EL (cell line): Measurements from ENCODE around the gene IL1RAPL2.
"Not testable (repeated sequence)": the region's sequence is repeated elsewhere in the genome, so short reads cannot be mapped to it uniquely, and the experiment has no call there.

ENCODE experiments used
- DNase-seq: peaks from one replicate; pipeline ENCODE4 v3.0.0-alpha.2; 2016

IL1RAPL2 gene

DNA sequence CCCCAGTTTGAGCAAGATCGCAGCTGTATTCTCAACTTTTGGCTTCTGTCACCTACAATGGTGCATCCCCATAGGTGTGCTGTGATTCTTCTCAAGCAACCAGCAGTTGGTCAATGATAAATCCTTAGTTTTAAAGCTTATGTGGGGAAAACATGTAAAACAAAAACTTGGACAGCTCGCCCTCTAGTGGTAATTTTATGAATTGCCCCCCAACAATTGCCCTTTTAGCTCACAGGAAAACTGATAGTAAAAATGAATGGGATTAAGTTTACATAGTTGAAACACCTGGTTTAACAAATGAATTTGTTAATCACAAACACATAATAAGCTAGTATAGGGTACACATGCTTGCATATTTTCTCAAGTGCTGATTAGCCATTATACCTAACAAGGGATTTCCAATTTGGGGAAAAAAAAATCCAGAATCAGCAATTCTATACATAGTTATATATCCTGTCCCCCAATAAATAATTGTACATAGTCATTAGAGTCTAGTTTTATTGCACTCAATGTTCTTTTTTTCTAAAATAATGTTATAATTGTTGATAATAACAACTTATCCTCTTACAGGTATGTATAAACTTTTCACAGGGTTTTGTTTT lies 624.4 kb downstream of the IL1RAPL2 start:
- peak; percentile 1 for DNase-seq

DNA sequence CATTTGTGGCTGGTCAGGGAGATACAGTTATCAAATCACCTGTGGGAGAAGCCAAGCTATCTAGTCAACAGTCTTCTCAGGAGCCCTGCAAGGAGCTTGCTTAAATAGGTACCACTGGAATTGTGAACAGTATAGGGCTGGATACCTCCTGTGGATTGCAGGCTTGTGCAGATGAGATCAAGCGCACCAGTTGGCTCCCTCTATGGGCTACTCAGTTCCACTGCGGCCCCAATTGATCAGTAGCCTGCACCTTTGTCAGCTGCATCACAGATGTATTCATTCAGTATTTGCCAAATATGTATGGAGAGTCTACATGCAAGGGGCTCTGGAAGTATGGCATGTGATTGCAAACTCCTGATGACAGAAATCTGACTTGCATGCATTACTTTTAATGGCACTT lies 625.9 kb downstream of the IL1RAPL2 start:
- DNase-seq: no peak

DNA sequence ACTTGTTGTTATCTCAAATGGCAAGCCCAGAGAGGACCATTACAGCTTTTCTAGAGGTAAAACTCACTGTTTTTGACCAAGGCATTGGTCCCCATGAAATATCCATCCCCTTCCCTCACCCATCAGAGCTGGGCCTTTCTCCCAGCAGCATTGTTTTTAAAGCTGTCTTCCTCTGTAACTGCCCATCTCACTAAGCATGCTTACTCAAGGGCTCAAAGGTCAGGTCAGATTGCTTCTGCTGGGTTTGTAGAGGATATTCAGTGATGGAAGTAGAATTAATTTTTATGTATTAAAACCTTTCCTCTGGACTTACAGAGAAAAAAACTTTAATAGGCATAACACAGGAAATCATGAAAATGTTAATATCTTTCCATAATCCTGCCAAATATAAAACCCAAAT lies 643.4 kb downstream of the IL1RAPL2 start:
- DNase-seq: no peak

DNA sequence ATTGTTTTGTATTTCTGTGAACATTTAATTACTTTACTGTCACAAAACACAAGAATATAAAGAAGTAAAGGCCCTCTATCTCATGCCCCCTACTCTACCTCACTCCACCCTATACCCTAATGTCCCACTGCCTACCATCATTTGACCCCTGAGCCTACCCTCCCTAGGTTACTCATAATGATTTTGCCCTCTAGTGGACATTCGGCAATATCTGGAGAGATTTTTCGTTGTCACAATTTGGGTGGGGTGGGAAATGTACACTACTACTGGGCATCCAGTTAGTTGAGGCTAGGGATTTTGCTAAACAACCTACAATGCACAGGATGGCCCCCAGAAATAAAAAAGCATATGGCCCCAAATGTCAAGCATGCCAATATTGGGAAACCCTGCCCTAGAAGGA lies 644.3 kb downstream of the IL1RAPL2 start:
- DNase-seq: no peak

DNA sequence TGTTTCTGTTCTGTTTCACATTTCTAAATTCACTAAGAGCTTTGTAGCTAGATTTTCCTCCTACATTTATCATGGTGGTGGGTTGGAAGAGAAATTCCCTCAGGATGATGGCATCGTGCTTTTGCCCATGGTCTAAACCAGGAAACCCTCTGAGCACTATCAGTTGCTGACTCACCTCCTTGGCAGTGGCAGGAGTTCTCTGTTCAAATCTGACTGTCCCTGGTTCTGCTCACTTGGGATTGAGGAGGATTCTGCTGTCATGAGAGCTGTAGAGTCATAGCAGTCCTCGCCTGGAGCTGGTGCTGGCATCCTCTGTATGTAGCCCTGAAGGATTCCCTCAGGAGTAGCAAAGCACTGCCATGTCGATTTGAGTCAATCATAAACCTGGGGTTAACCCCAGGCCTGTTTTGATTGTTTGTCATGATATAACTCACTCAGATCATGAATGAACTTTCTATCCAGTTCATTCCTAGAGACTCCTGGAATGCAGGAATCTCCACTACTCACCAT lies 645.1 kb downstream of the IL1RAPL2 start:
- DNase-seq: no peak

DNA sequence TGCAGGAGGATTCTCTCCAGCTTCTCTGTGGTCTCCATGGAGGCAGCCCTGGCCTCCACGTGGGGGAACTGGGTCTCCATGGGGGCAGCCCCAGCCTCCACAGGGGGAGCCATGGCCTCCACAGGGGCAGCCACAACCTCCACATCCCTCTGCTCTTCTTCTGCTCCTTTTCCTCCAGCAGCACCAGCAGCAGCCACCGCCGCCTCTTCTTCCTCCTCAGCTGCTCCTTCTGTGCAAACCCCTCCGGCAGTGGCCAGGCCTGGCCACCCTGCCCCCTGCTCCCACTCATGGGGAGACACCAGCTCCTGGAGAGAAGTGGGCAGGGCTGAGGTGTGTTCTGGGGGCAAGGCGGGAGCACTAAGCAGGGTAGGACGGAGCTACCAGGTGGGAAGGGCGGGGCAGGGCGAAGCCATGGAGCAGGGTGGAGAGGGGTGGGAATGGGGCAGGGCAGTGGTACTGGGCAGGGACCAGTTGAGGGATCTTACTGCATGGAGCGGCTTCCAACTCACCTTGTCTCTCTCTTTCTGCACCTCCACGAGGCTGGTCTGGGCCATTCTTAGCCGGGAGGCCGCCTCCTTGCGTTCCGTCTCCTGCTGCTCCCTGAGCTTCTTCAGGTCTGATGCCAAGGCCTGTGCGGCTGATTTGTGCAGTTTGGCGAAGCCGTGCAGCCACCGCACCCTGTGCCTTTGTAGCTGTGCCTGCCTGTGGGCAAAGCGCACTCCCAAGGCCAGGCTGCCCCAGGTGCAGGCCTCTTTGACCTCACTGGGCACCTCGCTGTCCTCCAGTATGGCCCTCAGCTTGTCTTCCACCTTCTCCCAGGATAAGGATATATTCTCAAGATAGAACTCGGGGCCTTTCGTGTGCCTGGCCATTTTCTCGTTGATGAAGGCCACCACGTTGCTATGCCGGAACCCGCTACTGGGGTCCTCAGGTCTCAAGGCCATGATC lies 653.7 kb downstream of the IL1RAPL2 start:
- no peak for DNase-seq

DNA sequence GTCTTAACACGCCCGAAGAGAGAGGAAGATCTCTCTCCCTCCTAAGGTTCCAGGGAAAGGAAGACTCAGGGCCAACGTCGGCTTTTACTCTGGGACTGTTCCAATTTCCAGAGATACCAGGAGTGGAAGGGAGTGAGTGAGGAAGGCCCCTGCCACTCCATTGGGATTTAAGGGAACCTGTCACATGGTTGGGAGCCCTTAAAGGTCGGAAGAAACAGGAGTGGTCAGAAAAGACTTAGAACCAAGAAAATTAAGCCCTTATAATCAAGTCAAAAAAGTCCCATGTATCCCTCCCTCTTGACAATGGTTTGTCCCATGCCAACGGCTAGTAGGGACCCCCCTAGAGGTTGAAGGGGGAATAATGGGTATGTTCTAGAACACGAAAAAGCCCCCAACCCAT lies 654.6 kb downstream of the IL1RAPL2 start, which contains the start of gene TEX13A:
TSS of gene TEX13A (minus strand) at position 59 of the 400 bp plus-strand sequence. CDS start 297 bp downstream, outside the sequence.
- DNase-seq: no peak

DNA sequence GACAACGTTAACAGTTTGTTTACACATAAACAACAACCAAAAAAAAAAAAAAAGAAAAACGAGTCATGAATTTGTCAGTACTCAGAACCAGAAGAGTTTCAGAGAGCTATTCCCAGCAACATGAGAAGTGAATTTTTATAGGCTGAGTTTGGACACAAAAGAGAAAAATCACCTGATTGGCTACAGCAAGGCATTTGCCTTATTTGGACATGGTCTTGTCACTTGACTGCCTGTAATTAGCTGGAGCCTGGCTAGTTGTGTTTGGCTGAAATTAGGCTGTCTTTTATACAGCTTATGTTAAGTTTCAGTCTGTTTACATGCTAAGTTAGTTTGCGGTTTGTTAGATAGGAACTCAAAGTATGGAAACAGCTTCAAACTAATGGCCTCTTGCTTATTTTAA lies 655.4 kb downstream of the IL1RAPL2 start:
- DNase-seq: no peak

DNA sequence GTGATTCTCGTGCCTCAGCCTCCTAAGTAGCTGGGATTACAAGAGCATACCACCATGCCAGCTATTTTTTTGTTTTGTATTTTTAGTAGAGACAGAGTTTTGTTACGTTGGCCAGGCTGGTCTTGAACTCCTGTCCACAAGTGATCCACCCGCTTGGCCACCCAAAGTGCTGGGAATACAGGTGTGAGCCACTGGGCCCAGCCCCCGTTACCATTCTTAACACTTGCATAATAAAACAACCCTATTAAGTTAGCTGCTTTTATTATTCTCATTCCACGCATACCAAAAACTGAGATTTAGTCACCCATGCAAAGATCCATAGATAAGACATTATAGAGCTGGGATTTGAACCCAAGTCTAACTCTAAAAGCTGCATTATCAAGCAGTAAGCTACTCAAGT lies 660.5 kb downstream of the IL1RAPL2 start:
- no peak for DNase-seq

DNA sequence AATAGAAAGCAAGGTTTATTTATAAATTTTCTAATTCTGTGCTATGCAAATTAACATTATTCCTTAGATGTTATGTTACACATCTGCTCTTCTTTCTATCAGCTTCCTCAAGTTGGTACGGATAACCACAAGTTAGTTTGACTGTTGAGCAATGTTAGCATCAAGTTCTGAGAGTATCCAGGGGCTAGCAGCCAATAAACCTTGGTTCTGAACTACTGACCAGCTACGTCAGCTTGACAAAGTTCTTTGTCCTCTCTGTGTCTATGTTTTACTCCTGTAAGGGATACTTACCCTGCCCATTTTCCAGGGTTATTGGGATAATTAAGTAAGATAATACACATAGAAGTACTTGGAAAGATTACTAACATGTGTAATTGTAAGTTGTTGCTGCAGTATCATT lies 662.6 kb downstream of the IL1RAPL2 start:
- no peak for DNase-seq

DNA sequence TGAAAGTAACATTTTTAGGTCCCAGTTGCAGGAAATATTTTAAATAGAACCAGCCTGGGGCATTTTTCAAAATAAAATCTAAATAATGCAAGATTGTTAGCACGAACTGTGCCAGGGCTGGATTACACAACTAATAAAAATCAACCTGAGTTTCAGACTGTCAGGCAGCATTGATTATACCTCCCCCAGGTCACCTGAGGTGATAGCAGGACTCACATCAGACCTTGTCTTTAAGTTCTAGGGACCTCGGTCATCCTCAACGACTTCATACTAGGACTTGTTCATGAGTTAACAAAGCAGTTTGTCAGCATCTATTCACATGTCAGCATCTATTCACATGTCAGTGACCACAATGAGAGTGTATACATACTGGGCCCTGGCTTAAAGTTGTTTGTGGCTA lies 663.1 kb downstream of the IL1RAPL2 start:
- no peak for DNase-seq

DNA sequence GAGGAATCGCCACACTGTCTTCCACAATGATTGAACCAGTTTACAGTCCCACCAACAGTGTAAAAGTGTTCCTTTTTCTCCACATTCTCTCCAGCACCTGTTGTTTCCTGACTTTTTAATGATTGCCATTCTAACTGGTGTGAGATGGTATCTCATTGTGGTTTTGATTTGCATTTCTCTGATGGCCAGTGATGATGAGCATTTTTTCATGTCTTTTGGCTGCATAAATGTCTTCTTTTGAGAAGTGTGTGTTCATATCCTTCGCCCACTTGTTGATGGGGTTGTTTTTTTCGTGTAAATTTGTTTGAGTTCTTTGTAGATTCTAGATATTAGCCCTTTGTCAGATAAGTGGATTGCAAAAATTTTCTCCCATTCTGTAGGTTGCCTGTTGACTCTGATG lies 671.4 kb downstream of the IL1RAPL2 start:
- DNase-seq: not testable (repeated sequence)

DNA sequence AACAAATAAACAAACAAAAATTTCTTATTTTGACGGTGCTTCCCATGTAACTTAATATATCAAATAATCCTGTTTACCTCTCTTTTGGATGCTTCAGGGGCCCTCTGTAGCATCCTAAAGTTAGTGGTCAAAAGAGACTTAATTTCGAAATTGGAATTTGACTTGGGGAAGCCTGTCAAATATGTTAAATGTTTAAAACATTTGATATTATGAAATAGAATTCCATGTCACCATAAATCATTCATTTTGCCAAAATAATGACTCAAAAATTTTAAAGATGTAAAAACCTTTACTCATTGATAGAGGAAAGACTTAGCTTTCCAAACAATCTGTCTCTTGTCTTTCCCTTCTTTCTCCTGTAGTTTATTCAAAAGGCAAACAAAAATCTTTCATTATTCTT lies 675.1 kb downstream of the IL1RAPL2 start:
- DNase-seq: no peak

DNA sequence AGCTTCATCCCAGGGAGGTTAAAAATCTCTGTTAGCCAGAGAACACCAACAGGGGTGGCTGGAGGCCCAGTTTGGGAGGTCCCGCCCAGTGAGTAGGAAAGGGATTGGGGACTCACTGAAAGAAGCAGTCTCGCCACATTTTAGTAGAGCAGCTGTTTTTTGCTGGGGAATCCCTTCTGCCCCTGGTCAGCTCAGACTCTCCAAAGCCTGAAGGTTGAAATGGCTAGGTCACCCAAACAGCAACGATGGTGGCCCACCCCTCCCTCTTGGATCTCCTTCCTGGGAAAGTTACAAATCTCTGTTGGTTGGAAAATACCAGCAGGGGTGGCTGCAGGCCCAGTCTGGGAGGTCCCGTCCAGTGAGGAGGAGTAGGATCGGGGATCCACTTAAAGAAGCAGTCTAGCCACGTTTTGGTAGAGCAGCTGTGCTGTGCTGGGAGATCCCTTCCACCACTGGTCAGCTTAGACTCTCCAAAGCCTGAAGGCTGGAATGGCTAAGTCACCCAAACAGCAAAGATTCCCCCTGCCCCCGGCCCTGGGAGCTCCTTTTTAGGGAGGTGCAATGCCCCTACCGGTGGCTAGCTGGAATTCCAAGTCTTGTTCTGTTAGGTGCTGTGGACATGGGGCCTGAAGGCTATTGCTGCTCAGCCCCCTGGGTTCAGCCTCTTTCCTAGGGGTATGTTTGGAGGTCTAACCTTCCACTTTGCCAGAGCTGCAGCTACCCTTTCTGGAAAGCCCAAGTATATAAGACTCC lies 694.5 kb downstream of the IL1RAPL2 start:
- no peak for DNase-seq

DNA sequence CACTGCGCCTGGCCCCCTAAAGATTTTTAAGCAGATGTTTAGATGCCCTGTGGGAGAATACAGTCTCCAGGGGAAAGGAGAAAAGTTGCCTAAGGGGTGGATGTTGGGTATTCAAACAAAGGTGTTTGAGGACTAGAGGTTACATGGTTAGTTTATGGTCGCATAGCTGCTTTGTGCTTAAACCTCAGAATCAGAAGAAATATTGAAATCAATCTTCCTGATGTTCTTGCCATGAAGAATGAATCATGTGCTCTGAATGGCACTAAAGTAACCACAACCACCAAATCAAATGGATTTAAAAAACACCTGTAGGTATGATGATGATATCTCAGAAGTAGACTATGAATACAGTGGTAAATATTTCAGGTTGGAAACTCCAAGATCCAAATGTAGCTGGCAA lies 697.2 kb downstream of the IL1RAPL2 start:
- DNase-seq: no peak

DNA sequence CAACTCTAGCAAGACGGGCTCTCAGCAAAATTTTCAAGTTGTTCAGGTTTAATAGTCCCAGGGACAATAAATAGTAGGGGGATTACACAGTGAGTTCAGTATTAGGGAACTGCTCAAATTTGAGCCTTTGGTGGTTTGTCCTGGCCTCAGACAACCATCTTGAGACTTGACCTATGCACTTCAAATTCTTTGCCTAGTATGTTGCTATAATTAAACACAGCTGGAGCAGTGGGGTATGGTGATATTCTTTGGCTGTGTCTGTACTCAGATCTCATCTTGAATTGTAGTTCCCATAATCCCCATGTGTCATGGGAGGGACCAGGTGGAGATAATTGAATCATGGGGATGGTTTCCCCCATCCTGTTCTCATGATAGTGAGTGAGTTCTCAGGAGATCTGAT lies 697.8 kb downstream of the IL1RAPL2 start:
- DNase-seq: no peak

DNA sequence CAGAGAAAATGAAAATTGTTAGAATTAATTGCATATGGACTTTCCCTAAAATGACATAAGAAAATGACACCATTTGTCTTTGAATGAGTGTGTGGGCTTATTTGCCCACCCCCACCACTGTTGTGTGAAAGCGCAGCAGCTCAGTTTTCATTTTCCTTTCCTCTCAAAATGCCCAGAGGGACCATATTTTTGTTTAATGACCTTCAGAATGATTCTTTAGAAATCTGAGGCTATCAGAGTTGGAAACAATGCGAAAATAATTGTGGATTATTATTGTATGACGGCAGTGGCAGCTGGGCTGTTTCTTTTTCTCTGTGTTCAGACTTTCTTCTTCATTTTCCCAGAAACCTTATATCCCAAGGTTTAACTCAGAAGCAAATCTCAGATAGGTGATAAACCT lies 699.1 kb downstream of the IL1RAPL2 start:
- no peak for DNase-seq

DNA sequence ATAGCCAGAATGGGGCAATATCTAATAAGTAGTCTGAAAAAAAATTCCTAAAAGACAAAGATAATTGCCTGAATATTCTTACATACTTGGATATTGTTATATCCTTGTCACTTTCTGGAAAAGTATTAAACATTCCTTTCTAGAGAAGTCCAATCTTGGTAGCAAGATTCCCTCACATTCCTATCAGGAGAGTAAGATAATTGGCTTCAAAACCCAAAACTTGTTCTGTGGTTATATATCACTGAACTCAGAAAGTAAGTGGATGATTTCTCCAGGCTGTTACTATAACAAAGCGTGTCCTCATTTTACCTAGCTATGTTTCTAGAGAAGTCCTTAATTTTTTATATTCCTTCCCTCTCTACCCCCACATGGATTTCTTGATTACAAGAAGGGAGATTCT lies 700.5 kb downstream of the IL1RAPL2 start:
- DNase-seq: no peak

DNA sequence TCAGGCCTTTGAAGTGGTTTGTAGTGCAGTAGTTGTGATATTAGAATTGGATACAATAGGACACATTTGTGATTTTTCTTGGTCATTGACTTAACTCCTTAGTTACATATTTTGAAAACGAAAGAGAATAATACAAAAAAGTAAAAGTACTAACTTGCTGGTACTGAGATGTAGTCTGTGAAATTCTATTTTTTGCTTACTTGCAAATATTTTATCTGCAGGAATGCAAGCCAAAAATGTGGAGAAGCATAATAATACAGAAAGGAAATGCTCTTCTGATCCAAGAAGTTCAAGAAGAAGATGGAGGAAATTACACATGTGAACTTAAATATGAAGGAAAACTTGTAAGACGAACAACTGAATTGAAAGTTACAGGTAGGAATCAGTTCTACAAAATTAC lies 701.2 kb downstream of the IL1RAPL2 start:
- no peak for DNase-seq

DNA sequence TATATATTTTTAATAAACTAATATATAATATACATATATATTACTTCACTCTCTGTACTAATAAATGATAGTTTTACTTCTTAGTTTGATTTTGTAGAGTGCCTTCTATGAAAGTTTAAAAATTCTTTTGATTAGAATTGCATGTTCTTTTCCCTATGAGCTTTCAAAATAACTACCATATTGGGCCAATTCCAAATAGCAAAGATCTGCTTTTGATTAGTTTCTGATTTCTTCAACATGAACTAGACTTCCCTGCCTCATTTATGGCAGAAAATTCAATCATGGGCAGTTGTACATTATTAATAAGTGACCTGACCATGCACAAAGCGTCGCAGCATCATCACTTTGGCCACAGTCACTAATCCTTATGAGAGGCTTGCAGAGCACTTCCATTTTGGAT lies 703.4 kb downstream of the IL1RAPL2 start:
- DNase-seq: no peak

DNA sequence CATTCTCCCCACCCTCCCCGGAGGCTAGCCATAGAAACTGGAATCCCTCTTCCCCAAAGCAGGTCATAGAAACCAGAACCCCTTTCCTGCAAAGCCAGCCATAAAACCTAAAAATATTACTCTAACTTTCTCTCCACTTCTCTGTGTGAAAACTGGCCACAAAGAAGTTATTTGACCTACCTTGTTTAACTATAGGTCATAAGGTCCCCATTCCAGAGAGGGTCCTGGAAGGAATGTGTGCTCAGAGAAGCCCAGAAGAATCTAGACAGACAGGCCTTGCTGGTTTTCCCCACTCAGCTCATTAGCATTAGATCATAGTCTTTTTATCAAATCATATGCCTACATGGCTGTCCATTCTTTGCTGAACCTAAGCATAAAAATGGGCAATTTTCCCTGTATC lies 707.3 kb downstream of the IL1RAPL2 start:
- no peak for DNase-seq

DNA sequence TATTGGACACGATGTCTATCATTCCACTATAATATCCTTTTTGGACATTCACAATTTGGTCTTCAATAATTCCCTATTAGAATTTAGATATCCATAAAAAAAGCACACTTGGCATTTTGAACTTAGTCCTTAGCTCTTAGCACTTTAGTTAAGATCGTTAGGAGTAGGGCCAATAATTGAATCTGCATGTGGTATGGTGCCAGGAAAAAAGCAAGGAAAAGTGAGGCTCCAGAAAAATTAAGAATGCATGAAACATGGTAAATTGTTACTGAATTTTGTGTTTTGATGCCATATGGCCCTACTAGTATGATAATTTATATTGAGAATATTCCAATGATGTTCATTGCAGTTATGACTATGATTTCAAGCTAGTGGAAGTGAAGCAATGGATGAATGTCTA lies 708.1 kb downstream of the IL1RAPL2 start:
- no peak for DNase-seq

DNA sequence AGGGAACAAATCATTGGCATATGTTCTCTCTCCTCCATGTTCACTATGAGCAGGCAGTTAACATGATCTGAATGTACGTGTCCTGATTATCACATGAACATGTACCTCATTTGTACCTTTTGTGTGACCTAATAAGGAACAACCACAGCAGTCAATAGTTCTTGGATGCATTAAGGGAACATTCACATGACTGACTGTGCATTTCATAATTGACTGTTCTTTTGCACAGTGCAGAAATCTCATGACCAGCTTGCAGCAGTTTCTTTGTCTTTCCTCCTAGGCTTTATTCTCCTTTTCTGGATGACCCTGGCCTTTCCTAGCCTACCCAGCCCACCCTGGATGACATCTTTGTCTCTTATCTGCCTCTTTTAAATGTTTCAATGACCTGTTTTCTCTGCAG lies 711.1 kb downstream of the IL1RAPL2 start:
- DNase-seq: no peak
